ENCODE data around the gene LIMS4. TPM values are rescaled to one million over a fixed set of nuclear protein-coding genes. Genes with fewer than 3 reads are reported as not detected.
"Not testable (repeated sequence)": the region's sequence is repeated elsewhere in the genome, so short reads cannot be mapped to it uniquely, and the experiment has no call there.

LIMS4 gene
- total RNA-seq, 1 donor from 2014 or later = 3.3 TPM

DNA sequence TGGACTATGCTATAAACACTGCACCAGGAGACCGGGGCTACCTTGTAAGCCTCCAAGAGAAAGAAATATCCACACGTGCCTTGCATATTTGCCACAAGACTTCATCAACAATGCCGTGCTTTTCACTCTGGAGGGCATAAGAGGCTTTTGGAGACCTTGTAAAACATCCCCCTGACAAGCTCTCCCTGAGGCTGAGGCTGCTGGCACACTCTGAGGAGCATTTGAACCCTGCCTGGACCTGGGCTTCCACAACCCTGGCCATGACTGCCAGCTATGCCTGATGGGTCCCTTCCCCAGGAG is 393 bp upstream of the LIMS4 start:
- H3K9me3 Mint-ChIP-seq (ENCODE audit: low read depth); H3K4me3 Mint-ChIP-seq (ENCODE audit: unreplicated experiment); H3K4me1 Mint-ChIP-seq (ENCODE audit: low read depth); DNase-seq (ENCODE audit: low spot score); H3K27ac Mint-ChIP-seq (ENCODE audit: unreplicated experiment); H3K36me3 Mint-ChIP-seq (ENCODE audit: low read depth); H3K27me3 Mint-ChIP-seq (ENCODE audit: low read depth): not testable (repeated sequence)

DNA sequence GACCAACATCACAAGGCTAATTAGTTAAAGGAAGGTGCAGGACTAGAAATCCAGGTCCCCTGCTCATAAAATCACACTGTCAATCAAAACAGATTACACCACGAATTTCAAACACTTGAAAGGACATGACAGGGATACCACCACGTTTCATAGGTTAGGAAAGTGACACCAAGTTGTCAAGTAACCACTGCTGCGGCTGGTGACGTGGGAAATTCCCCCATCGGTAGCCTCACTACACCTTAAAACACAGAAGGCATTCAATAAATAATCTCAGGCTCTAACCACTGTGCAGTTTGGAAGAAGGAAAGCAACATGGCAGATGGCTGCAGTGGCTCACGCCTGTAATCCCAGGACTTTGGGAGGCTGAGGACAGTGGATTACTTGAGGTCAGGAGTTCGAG is 3.7 kb downstream of the LIMS4 start:
- not testable (repeated sequence) for DNase-seq (ENCODE audit: low spot score); H3K4me1 Mint-ChIP-seq (ENCODE audit: low read depth); H3K27ac Mint-ChIP-seq (ENCODE audit: unreplicated experiment); H3K4me3 Mint-ChIP-seq (ENCODE audit: unreplicated experiment); H3K27me3 Mint-ChIP-seq (ENCODE audit: low read depth); H3K36me3 Mint-ChIP-seq (ENCODE audit: low read depth); H3K9me3 Mint-ChIP-seq (ENCODE audit: low read depth)

DNA sequence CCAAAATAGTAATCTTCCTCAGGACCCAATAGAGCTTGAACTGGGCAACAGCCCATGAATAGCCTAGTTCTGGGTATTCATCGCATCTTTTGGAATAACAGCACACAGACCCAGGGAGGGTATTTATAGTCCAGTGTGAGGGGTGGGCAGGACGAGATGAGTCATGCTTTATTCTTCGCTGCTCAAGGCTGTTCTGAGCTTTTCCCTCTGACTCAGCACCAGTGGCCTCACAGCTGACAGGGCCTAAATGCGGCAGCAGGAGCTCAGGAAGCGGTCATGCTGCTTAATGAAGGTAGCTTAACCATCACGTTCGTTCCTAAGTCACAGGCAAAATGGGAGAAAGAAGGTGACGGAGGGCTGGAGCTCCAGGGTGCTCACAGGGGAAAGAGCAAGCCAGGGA is 7.3 kb downstream of the LIMS4 start:
- not testable (repeated sequence) for DNase-seq (ENCODE audit: low spot score); H3K4me1 Mint-ChIP-seq (ENCODE audit: low read depth); H3K4me3 Mint-ChIP-seq (ENCODE audit: unreplicated experiment); H3K36me3 Mint-ChIP-seq (ENCODE audit: low read depth); H3K27me3 Mint-ChIP-seq (ENCODE audit: low read depth); H3K9me3 Mint-ChIP-seq (ENCODE audit: low read depth); H3K27ac Mint-ChIP-seq (ENCODE audit: unreplicated experiment)

DNA sequence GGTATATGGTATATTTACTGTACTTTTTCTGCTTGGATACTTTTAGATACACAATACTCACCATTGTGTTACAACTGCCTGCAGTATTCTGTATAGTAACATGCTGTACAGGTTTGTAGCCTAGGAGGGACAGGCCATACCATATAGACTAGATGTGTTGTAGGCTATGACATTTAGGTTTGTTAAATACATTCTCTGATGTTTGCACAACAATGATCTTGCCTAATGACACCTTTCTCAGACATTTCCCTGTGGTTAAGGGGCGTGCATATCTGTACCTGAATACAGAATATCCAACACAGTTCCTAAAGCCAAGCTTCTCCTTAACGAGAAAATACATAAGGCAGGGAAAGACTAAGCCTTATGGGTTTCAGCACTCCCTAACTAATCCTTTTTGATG is 10.2 kb downstream of the LIMS4 start:
- H3K27ac Mint-ChIP-seq (ENCODE audit: unreplicated experiment) = not testable (repeated sequence)

GRCh38 chr2:110460318-110460717 is 12.3 kb downstream of the LIMS4 start:
- DNase-seq (ENCODE audit: low spot score); H3K9me3 Mint-ChIP-seq (ENCODE audit: low read depth); H3K27ac Mint-ChIP-seq (ENCODE audit: unreplicated experiment); H3K4me1 Mint-ChIP-seq (ENCODE audit: low read depth); H3K36me3 Mint-ChIP-seq (ENCODE audit: low read depth); H3K4me3 Mint-ChIP-seq (ENCODE audit: unreplicated experiment); H3K27me3 Mint-ChIP-seq (ENCODE audit: low read depth): not testable (repeated sequence)

More for the DNA sequence above, 10.2 kb downstream of the LIMS4 start:
- not testable (repeated sequence) for H3K36me3 Mint-ChIP-seq (ENCODE audit: low read depth); H3K4me1 Mint-ChIP-seq (ENCODE audit: low read depth); H3K27me3 Mint-ChIP-seq (ENCODE audit: low read depth); H3K9me3 Mint-ChIP-seq (ENCODE audit: low read depth); H3K4me3 Mint-ChIP-seq (ENCODE audit: unreplicated experiment); DNase-seq (ENCODE audit: low spot score)

GRCh38 chr2:110457214-110457590 is 15.4 kb downstream of the LIMS4 start:
- H3K36me3 Mint-ChIP-seq (ENCODE audit: low read depth); H3K9me3 Mint-ChIP-seq (ENCODE audit: low read depth); H3K4me1 Mint-ChIP-seq (ENCODE audit: low read depth); H3K27me3 Mint-ChIP-seq (ENCODE audit: low read depth); H3K27ac Mint-ChIP-seq (ENCODE audit: unreplicated experiment); DNase-seq (ENCODE audit: low spot score); H3K4me3 Mint-ChIP-seq (ENCODE audit: unreplicated experiment): not testable (repeated sequence)

DNA sequence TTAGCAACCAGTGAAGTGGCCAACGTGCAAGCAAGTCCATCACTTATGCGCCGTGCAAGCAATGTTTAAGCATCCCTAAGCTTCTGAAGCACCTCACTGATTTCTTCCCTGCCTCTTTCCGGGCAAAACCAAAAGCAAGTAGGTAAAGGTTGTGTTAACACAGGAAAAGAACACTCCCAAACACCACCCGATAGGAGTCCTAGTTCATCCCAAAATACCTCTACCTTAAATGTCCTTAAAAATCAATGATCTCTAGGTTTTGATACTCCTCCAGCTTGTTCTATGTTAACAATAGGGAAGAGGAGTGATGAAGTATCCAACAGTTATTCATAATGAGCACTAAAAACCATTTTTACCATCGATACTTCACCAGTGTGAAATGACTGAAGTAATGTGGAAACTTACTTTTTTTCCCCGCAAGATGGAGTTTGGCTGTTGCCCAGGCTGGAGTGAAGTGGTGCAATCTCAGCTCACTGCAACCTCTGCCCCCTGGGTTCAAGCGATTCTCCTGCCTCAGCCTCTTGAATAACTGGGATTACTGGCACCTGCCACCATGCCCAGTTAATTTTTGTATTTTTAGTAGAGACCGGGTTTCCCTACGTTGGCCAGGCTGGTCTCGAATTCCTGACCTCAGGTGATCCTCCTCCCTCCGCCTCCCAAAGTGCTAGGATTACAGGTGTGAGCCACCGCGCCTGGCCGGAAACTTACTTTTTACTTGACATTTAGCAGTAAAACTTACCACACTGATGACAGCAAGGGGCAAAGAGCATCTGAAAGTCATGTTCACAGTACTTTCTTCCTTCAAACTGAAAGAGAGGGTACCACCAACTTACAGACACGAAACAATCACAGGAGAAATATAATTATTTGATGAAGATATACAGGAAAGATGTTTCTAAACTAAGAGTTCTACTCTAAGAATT is 16.1 kb downstream of the LIMS4 start:
- H3K36me3 Mint-ChIP-seq (ENCODE audit: low read depth); H3K9me3 Mint-ChIP-seq (ENCODE audit: low read depth); H3K27me3 Mint-ChIP-seq (ENCODE audit: low read depth); DNase-seq (ENCODE audit: low spot score); H3K4me3 Mint-ChIP-seq (ENCODE audit: unreplicated experiment); H3K27ac Mint-ChIP-seq (ENCODE audit: unreplicated experiment); H3K4me1 Mint-ChIP-seq (ENCODE audit: low read depth): not testable (repeated sequence)

GRCh38 chr2:110455080-110455670 is 17.4 kb downstream of the LIMS4 start:
- H3K4me1 Mint-ChIP-seq (ENCODE audit: low read depth); H3K9me3 Mint-ChIP-seq (ENCODE audit: low read depth); DNase-seq (ENCODE audit: low spot score); H3K4me3 Mint-ChIP-seq (ENCODE audit: unreplicated experiment); H3K27me3 Mint-ChIP-seq (ENCODE audit: low read depth); H3K27ac Mint-ChIP-seq (ENCODE audit: unreplicated experiment); H3K36me3 Mint-ChIP-seq (ENCODE audit: low read depth): not testable (repeated sequence)

DNA sequence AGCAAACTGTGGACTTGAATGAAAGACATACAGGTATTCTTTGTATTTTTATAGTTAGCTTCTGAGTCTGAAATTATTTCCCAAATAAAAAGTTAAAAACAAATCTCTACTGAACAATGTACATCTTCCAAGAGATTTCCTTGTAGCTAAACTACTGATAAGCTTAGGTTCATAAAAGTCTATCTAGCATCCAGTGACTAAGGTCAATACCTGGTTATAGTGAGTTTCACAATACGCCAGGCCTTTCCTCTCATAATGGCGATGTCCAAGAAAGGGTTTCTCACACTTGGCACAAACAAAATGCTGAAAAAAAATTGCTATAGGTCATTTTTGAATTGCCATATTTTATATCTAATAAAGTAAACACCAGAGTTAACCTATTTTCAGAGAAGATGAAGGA is 21.7 kb downstream of the LIMS4 start:
- H3K27me3 Mint-ChIP-seq (ENCODE audit: low read depth); H3K36me3 Mint-ChIP-seq (ENCODE audit: low read depth); H3K9me3 Mint-ChIP-seq (ENCODE audit: low read depth); DNase-seq (ENCODE audit: low spot score); H3K27ac Mint-ChIP-seq (ENCODE audit: unreplicated experiment); H3K4me1 Mint-ChIP-seq (ENCODE audit: low read depth); H3K4me3 Mint-ChIP-seq (ENCODE audit: unreplicated experiment): not testable (repeated sequence)

DNA sequence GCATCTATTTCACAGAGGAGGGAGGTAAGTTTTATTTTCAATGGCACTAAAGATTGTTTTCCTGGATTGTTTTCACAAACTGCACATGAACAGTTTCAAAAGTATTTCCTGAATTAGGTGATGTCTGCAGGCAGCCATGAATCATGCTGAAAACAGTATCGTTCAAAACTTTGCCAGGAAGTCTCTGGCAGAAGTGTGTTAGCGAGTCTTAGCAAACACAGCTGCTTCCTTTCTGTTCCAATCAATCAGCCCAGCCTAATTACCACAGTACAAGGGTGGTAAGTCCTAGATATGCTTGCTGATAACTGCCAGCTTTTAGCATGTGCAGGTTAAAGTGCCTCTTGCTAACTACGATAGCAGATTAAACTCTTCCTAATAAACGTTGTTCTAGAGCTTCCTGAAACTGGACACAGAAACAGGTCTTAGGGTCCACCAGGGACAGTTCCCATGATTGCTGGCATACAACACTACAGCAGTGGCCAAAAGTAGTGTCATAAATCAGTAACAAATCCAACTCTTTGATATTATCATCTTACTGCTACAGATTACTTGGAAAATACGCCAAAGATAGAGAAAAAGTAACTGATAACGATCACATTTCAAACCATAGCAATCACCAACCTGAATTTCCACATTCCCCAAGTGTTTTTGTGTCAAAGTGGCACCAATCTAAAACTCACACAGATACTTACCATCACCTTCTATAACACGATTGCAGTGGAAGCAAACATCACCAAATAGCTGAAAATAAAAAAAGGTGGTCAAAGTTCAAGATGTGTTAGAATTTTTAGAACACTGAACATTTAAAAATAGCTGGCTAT is 23.3 kb downstream of the LIMS4 start:
- H3K27me3 Mint-ChIP-seq (ENCODE audit: low read depth); H3K36me3 Mint-ChIP-seq (ENCODE audit: low read depth); DNase-seq (ENCODE audit: low spot score); H3K4me3 Mint-ChIP-seq (ENCODE audit: unreplicated experiment); H3K4me1 Mint-ChIP-seq (ENCODE audit: low read depth); H3K9me3 Mint-ChIP-seq (ENCODE audit: low read depth); H3K27ac Mint-ChIP-seq (ENCODE audit: unreplicated experiment): not testable (repeated sequence)

DNA sequence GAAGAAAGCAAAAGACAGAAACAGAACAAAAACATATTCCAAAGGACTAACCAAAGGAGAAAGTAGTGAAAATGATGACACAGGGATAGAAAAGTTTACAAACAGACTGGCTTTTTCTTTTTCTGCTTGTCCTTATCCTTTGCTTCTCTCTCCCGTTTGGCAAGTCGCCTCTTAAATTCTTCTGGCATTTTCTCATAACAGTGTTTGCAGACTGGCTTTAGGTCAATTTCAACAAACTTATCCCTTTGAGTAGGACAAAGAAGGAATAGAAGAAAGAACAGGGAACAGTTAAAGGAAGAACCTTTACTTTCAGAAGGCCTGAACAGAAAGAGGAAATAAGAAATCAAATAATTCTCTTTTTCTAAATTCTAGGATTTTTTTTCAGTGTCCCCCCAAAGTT is 26.0 kb downstream of the LIMS4 start:
- DNase-seq (ENCODE audit: low spot score) = not testable (repeated sequence)

DNA sequence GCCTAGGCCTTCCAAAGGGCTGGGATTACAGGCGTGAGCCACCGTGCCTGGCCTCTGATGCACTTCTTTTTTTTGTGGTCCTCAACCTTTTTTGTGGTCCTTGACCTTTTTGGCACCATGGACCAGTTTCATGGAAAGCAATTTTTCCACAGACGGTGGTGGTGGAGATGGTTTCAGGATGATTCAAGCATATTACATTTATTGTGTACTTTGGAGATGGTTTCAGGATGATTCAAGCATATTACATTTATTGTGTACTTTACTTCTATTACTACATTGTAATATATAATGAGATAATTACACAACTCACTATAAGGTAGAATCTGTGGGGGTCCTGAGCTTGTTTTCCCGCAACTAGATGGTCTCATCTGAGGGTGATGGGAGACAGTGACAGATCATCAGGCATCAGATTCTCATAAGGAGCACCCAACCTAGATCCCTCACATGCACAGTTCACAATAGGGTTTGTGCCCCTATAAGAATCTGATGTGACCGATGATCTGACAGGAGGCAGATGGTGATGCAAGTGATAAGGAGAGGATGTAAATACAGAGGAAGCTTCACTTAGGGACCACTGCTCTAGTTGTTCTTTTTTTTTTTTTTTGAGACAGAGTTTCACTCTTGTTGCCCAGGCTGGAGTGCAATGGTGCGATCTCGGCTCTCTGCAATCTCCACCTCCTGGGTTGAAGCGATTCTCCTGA is 29.2 kb downstream of the LIMS4 start:
- not testable (repeated sequence) for H3K9me3 Mint-ChIP-seq (ENCODE audit: low read depth); H3K36me3 Mint-ChIP-seq (ENCODE audit: low read depth); H3K4me3 Mint-ChIP-seq (ENCODE audit: unreplicated experiment); H3K27me3 Mint-ChIP-seq (ENCODE audit: low read depth); DNase-seq (ENCODE audit: low spot score); H3K4me1 Mint-ChIP-seq (ENCODE audit: low read depth); H3K27ac Mint-ChIP-seq (ENCODE audit: unreplicated experiment)

More for the DNA sequence above, 26.0 kb downstream of the LIMS4 start:
- not testable (repeated sequence) for H3K27me3 Mint-ChIP-seq (ENCODE audit: low read depth); H3K36me3 Mint-ChIP-seq (ENCODE audit: low read depth); H3K4me3 Mint-ChIP-seq (ENCODE audit: unreplicated experiment); H3K4me1 Mint-ChIP-seq (ENCODE audit: low read depth); H3K9me3 Mint-ChIP-seq (ENCODE audit: low read depth); H3K27ac Mint-ChIP-seq (ENCODE audit: unreplicated experiment)
